Measurements from ENCODE around the gene SPIB.

SPIB gene

DNA sequence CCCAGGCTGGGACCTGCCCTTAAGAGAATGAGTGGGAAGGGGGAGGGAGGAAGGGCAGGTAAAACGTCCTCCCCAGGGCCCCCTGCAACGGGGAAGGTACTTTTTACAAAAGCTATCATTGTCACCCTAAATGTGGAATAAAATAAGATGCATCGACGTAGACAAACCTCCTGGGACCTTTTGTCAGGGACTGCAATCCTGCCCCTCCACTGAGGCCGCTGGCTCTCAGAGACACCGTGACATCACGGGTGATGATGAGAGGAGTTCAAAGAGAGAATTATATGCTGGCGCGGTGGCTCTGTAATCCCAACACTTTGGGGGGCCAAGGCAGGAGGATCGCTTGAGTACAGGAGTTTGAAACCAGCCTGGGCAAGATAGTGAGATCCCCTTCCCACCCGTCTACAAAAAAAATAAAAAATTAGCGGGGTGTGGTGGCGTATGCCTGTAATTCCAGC is 12.2 kb downstream of the SPIB start:
- Histone ChIP-seq H3K27me3 (ENCODE audit: insufficient read depth, low read length, poor library complexity, severe bottlenecking) (no peaks in the 10 kb centered on the region), H3K79me2 (ENCODE audit: insufficient read depth, low read length) (no peaks in the 10 kb centered on the region), H3K4me1 (ENCODE audit: insufficient read depth, low read length, poor library complexity, severe bottlenecking) (peaks cover 4% of the 10 kb centered on the region), H3K4me3 (ENCODE audit: low read length, poor library complexity, severe bottlenecking) (peak overlapping the region; percentile 70), H3K9ac (ENCODE audit: low read depth, low read length, poor library complexity, severe bottlenecking) (peak overlapping the region; percentile 56), H3K9me2 (replicated peaks; ENCODE audit: low read depth, low read length) (no peaks in the 10 kb centered on the region), H4K20me1 (ENCODE audit: insufficient read depth, low read length, poor library complexity, severe bottlenecking) (no peaks in the 10 kb centered on the region), H3K9me3 (ENCODE audit: insufficient read depth, low read depth, low read length) (no peaks in the 10 kb centered on the region), H2AFZ (ENCODE audit: low read length) (peak overlapping the region; percentile 82), H3K4me2 (ENCODE audit: low read depth, low read length, poor library complexity, severe bottlenecking) (peak overlapping the region; percentile 74), H3K36me3 (ENCODE audit: insufficient read depth, low read length) (no peaks in the 10 kb centered on the region), H3F3A (ENCODE audit: low read depth) (no peaks in the 10 kb centered on the region)
- TF ChIP-seq, protein P1, sequence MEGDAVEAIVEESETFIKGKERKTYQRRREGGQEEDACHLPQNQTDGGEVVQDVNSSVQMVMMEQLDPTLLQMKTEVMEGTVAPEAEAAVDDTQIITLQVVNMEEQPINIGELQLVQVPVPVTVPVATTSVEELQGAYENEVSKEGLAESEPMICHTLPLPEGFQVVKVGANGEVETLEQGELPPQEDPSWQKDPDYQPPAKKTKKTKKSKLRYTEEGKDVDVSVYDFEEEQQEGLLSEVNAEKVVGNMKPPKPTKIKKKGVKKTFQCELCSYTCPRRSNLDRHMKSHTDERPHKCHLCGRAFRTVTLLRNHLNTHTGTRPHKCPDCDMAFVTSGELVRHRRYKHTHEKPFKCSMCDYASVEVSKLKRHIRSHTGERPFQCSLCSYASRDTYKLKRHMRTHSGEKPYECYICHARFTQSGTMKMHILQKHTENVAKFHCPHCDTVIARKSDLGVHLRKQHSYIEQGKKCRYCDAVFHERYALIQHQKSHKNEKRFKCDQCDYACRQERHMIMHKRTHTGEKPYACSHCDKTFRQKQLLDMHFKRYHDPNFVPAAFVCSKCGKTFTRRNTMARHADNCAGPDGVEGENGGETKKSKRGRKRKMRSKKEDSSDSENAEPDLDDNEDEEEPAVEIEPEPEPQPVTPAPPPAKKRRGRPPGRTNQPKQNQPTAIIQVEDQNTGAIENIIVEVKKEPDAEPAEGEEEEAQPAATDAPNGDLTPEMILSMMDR (conservative IDR thresholded peaks at IDR 0.05; ENCODE audit: low read length), result no peak
- TF ChIP-seq EZH2phosphoT487 (IDR thresholded peaks at IDR 0.05; ENCODE audit: borderline replicate concordance), result no peak

DNA sequence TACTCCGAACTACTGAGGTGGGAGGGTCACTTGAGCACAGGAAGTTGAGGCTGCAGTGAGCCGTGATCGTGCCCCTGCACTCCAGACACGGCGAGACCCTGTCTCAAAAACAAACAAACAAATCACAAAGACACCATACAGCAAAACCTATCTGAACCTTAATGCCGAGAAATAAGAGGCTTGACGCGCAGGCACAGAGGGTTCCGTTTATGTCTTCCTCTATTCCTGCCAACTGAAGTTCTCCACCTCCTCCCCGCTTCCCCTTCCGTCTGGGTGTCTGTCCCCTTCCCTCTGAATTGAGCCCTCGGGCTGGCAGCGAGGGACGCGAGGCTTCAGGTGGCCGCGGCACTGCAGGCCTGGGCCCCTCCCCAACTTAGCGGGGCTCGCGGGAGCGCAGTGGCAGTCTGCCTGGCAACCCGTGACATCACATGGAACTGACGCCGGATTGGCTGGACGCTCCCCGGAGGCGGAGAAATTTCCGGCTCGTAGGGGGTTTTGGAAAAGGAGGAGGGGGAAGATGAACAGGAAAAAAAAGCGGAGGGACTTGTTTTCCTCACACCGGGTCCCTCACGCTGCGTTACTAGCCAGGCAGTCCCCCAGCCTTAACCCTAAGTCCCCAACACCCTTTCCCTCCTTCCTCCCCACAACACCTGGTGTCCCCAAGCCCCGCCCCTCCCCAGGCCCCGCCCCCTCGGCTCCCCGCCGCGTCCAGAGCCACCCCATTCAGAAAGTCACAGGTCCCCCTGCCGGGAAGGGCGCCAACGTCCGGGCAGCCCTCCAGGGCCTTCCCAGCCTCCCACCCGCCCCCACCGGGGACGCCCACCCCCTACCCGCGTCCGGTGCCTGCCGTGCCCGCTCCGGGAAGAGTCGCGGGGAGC is 12.8 kb downstream of the SPIB start:
- peak overlapping the region; percentile 74 for H3K4me2 ChIP-seq (ENCODE audit: low read depth, low read length, poor library complexity, severe bottlenecking)
- H2AFZ ChIP-seq (ENCODE audit: low read length), result peak overlapping the region; percentile 82
- H3K4me1 ChIP-seq (ENCODE audit: insufficient read depth, low read length, poor library complexity, severe bottlenecking), result peaks cover 4% of the 10 kb centered on the region
- H3K9me2 ChIP-seq (replicated peaks; ENCODE audit: low read depth, low read length), result no peaks in the 10 kb centered on the region
- H3K36me3 ChIP-seq (ENCODE audit: insufficient read depth, low read length), result no peaks in the 10 kb centered on the region
- H4K20me1 ChIP-seq (ENCODE audit: insufficient read depth, low read length, poor library complexity, severe bottlenecking), result no peaks in the 10 kb centered on the region
- TF ChIP-seq, protein P1 (conservative IDR thresholded peaks at IDR 0.05; ENCODE audit: low read length), result no peak
- no peak for TF ChIP-seq EZH2phosphoT487 (IDR thresholded peaks at IDR 0.05; ENCODE audit: borderline replicate concordance)
- H3K9ac ChIP-seq (ENCODE audit: low read depth, low read length, poor library complexity, severe bottlenecking), result peak overlapping the region; percentile 56
- H3K4me3 ChIP-seq (ENCODE audit: low read length, poor library complexity, severe bottlenecking), result peak overlapping the region; percentile 70
- no peaks in the 10 kb centered on the region for H3K79me2 ChIP-seq (ENCODE audit: insufficient read depth, low read length)
- no peaks in the 10 kb centered on the region for H3K9me3 ChIP-seq (ENCODE audit: insufficient read depth, low read depth, low read length)
- no peaks in the 10 kb centered on the region for H3F3A ChIP-seq (ENCODE audit: low read depth)
- no peaks in the 10 kb centered on the region for H3K27me3 ChIP-seq (ENCODE audit: insufficient read depth, low read length, poor library complexity, severe bottlenecking)

DNA sequence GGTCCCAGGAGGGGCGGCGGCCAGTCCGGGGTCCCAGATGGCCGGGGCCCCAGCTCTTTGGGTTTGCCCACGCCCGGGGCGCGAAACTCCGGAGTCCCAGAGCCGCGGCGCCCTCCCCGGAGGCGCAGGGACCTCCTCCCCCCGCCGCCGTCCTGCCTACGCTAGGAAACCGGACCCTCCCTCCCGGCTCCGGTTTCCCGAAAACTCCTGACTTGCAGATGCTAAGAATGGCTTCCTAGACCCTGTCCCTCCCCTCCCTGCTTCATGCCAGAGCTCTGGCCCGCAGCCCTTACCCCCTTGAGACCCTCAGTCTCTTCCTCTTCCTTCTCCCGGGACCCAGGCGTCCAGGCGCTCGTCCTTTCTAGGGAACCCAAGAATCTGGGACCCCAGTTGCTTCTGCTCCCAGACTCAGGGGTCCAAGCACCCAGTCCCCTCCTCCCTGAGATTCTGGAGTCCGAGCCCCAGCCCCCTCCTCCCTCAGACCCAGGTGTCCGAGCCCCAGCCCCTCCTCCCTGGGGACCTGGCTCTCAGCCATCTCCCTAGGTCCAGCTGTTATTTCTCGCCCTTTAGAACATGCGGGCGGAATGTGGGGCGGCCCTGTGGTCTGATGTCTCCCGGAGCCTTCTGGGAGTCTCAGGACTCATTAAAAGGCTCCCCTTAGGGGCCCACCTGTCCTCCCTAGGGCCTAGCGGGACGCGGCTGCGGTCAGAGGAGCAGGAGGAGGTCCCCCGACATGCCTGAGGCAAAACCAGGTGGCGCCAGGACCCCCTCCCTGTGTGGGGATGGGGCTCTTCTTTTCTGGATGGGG is 13.7 kb downstream of the SPIB start, which contains the start of gene MYBPC2:
Gene MYBPC2, plus strand, starts transcription at position 672 of the 808 bp plus-strand sequence. Its CDS starts 62 bp downstream, at position 734.
- Histone ChIP-seq H3K9ac (ENCODE audit: low read depth, low read length, poor library complexity, severe bottlenecking) (peak within 1 kb of the TSS; percentile 56), H3F3A (ENCODE audit: low read depth) (no peaks in the 10 kb centered on the region), H3K4me1 (ENCODE audit: insufficient read depth, low read length, poor library complexity, severe bottlenecking) (peaks cover 4% of the 10 kb centered on the region), H3K9me2 (replicated peaks; ENCODE audit: low read depth, low read length) (no peaks in the 10 kb centered on the region), H3K79me2 (ENCODE audit: insufficient read depth, low read length) (no peaks in the 10 kb centered on the region), H3K36me3 (ENCODE audit: insufficient read depth, low read length) (no peaks in the 10 kb centered on the region), H3K4me2 (ENCODE audit: low read depth, low read length, poor library complexity, severe bottlenecking) (peak within 1 kb of the TSS; percentile 74), H3K9me3 (ENCODE audit: insufficient read depth, low read depth, low read length) (no peaks in the 10 kb centered on the region), H2AFZ (ENCODE audit: low read length) (peak within 1 kb of the TSS; percentile 82), H3K27me3 (ENCODE audit: insufficient read depth, low read length, poor library complexity, severe bottlenecking) (no peaks in the 10 kb centered on the region), H4K20me1 (ENCODE audit: insufficient read depth, low read length, poor library complexity, severe bottlenecking) (no peaks in the 10 kb centered on the region), H3K4me3 (ENCODE audit: low read length, poor library complexity, severe bottlenecking) (peak within 1 kb of the TSS; percentile 70)
- TF ChIP-seq EZH2phosphoT487 (IDR thresholded peaks at IDR 0.05; ENCODE audit: borderline replicate concordance), result no peak

Data from Loucy (cell line).